Suprapubic skin (tissue), 4 donors: ENCODE results near the gene PCBP3.

ENCODE experiments used
- CTCF ChIP-seq, 2 donors: fragments of 200-600 bp in 1 of 2; fragments of 450-650 bp in 1 of 2; sonication (generic) in 1 of 2; IDR thresholded peaks; one replicate each; pipeline ENCODE4 v1.5.1; 2016 to 2019; ENCODE audit warnings: antibody characterized with exemption in 2 of 2, mild to moderate bottlenecking in 1 of 2, moderate library complexity in 1 of 2
- POLR2A ChIP-seq, 2 donors: fragments of 450-650 bp; IDR thresholded peaks; one replicate each; pipeline ENCODE4 v1.6.1; 2017; ENCODE audit warnings: antibody characterized with exemption in 2 of 2, mild to moderate bottlenecking in 2 of 2, moderate library complexity in 2 of 2
- POLR2AphosphoS5 ChIP-seq, 3 donors: sonication (generic); formaldehyde crosslinking; IDR thresholded peaks; one replicate each; pipeline ENCODE4 v1.6.1; 2017; ENCODE audit warnings: antibody characterized with exemption in 3 of 3

- TF ChIP-seq CTCF (IDR thresholded peaks at IDR 0.05): no peak
- no peak for TF ChIP-seq POLR2A (IDR thresholded peaks at IDR 0.05)
- no peak for TF ChIP-seq POLR2AphosphoS5 (IDR thresholded peaks at IDR 0.05)
These were observed 81.7 kb downstream of the PCBP3 start for GRCh38 chr21:45724994-45725843.
